GM12878 (cell line): ENCODE results near the gene CNTNAP2. TPM values are rescaled to one million over a fixed set of nuclear protein-coding genes. Genes with fewer than 3 reads are reported as not detected.

ENCODE experiments used
- ATAC-seq: fragments of 200-7000 bp; cut with Tn5 transposase; 3 replicates; pipeline ENCODE4 v1.9.1; 2020; ENCODE audit warnings: mild to moderate bottlenecking, moderate library complexity
- BruUV-seq: library from RNA; stranded (reverse); fragments of 400-500 nt; replicated peaks from 2 replicates; lab custom pipeline; 2021; lab: Mats Ljungman, UMichigan
- CTCF ChIA-PET: fragments of 300-600 bp; sonication (Branson Sonifier 250); formaldehyde crosslinking; extraction: SDS; loops from one replicate; lab custom pipeline; 2021; ENCODE audit warnings: inconsistent platforms; lab: Yijun Ruan, JAX
- POLR2A ChIA-PET: fragments of 350-600 bp; formaldehyde crosslinking; extraction: SDS; loops from one replicate; lab custom pipeline; 2021; ENCODE audit warnings: inconsistent platforms; lab: Charles Lee
- RAD21 ChIA-PET: fragments of 300-600 bp; sonication (Branson Sonifier 250); formaldehyde crosslinking; loops from one replicate; lab custom pipeline; 2023; ENCODE audit warnings: antibody characterized with exemption; ENCODE audit not compliant: unreplicated experiment; lab: Charles Lee
- SMC1A ChIA-PET: fragments of 300-600 bp; sonication (Branson Sonifier 250); formaldehyde crosslinking; loops from one replicate; lab custom pipeline; 2023; ENCODE audit not compliant: unreplicated experiment, uncharacterized antibody; lab: Charles Lee
- DNase-seq: peaks from one replicate; pipeline ENCODE4 v3.0.0-alpha.2; 2011; ENCODE audit warnings: low read depth, low spot score
- FAIRE-seq: peaks from 3 replicates; lab custom pipeline; 2011; peaks lifted over from hg19 to GRCh38; lab: Jason Lieb, UNC
- H2AFZ ChIP-seq: 2 replicates; pipeline ENCODE4 v1.6.0; 2011; ENCODE audit warnings: low read depth, low read length, control low read depth; ENCODE audit not compliant: control insufficient read depth
- H3K27ac ChIP-seq: 2 replicates; pipeline ENCODE4 v1.5.1; 2011; ENCODE audit warnings: control low read depth; ENCODE audit not compliant: control insufficient read depth, insufficient read depth
- H3K27me3 ChIP-seq, 2 experiments: replicated peaks in 1 of 2; 2 replicates each; pipeline versions ENCODE4 v1.6.0 to v1.6.1; 2011; ENCODE audit warnings: low read length in 1 of 2; ENCODE audit not compliant: control insufficient read depth in 2 of 2, insufficient read depth in 2 of 2
- H3K36me3 ChIP-seq, 2 experiments: 2 replicates each; pipeline ENCODE4 v1.5.1; 2011; ENCODE audit warnings: low read length in 1 of 2; ENCODE audit not compliant: control insufficient read depth in 2 of 2, insufficient read depth in 2 of 2
- H3K4me1 ChIP-seq: 2 replicates; pipeline ENCODE4 v1.6.1; 2011; ENCODE audit warnings: mild to moderate bottlenecking, low read length, moderate library complexity, mixed read lengths; ENCODE audit not compliant: control insufficient read depth, insufficient read depth
- H3K4me2 ChIP-seq: 2 replicates; pipeline ENCODE4 v1.6.0; 2011; ENCODE audit warnings: control low read depth; ENCODE audit not compliant: control insufficient read depth, insufficient read depth
- H3K4me3 ChIP-seq: fragments of 200-600 bp; sonication (generic); 2 replicates; pipeline ENCODE4 v1.5.1; 2016
- H3K79me2 ChIP-seq: 2 replicates; pipeline ENCODE4 v1.6.0; 2011; ENCODE audit warnings: low read length; ENCODE audit not compliant: control insufficient read depth, insufficient read depth
- H3K9ac ChIP-seq: 2 replicates; pipeline ENCODE4 v1.8.0; 2011; ENCODE audit warnings: low read length, control low read depth, mixed read lengths; ENCODE audit not compliant: control insufficient read depth, insufficient read depth
- H3K9me3 ChIP-seq: replicated peaks from 3 replicates; pipeline ENCODE4 v1.5.1; 2011; ENCODE audit warnings: mild to moderate bottlenecking, low read length; ENCODE audit not compliant: control insufficient read depth, insufficient read depth
- H4K20me1 ChIP-seq: 2 replicates; pipeline ENCODE4 v1.6.0; 2011; ENCODE audit not compliant: control insufficient read depth, insufficient read depth
- CBX3 ChIP-seq: fragments of 200-600 bp; sonication (generic); IDR thresholded peaks from 2 replicates; pipeline ENCODE4 v1.6.1; 2016; ENCODE audit warnings: low read depth, borderline replicate concordance
- FOXM1 ChIP-seq: IDR thresholded peaks from 2 replicates; pipeline ENCODE4 v1.6.1; 2012; ENCODE audit warnings: low read depth, mild to moderate bottlenecking, inconsistent platforms, low read length, moderate library complexity
- HDGF ChIP-seq: fragments of 450-650 bp; IDR thresholded peaks from 2 replicates; pipeline ENCODE4 v1.6.1; 2016; ENCODE audit warnings: antibody characterized with exemption
- MYC ChIP-seq: IDR thresholded peaks from 2 replicates; pipeline ENCODE4 v1.6.1; 2011; ENCODE audit warnings: mild to moderate bottlenecking, low read length, moderate library complexity, inconsistent platforms; ENCODE audit not compliant: insufficient read depth, insufficient replicate concordance, insufficient read length, severe bottlenecking
- NFYA ChIP-seq: IDR thresholded peaks from 2 replicates; pipeline ENCODE4 v1.6.1; 2011; ENCODE audit warnings: low read depth, mild to moderate bottlenecking, low read length, improper control_type of control experiment, borderline replicate concordance
- POLR2AphosphoS5 ChIP-seq: IDR thresholded peaks from 2 replicates; pipeline ENCODE4 v1.6.1; 2011; ENCODE audit warnings: mild to moderate bottlenecking, low read length, inconsistent platforms
- POU2F2 ChIP-seq: IDR thresholded peaks from 3 replicates; pipeline ENCODE4 v1.6.1; 2011; ENCODE audit warnings: low read depth, mild to moderate bottlenecking, low read length, borderline replicate concordance
- SIX5 ChIP-seq: IDR thresholded peaks from 2 replicates; pipeline ENCODE4 v1.6.1; 2011; ENCODE audit warnings: mild to moderate bottlenecking, low read depth, low read length, moderate library complexity; ENCODE audit not compliant: severe bottlenecking
- SMC3 ChIP-seq: IDR thresholded peaks from 2 replicates; pipeline ENCODE4 v1.6.1; 2011; ENCODE audit warnings: low read length, improper control_type of control experiment, borderline replicate concordance
- SPI1 ChIP-seq: IDR thresholded peaks from 2 replicates; pipeline ENCODE4 v1.6.1; 2011; ENCODE audit warnings: low read depth, mild to moderate bottlenecking, low read length, moderate library complexity, borderline replicate concordance; ENCODE audit not compliant: insufficient read depth
- SREBF1 ChIP-seq: IDR thresholded peaks from 2 replicates; pipeline ENCODE4 v1.6.1; 2012; ENCODE audit warnings: mild to moderate bottlenecking, low read length
- ZNF217 ChIP-seq: fragments of 450-650 bp; IDR thresholded peaks from 2 replicates; pipeline ENCODE4 v1.6.1; 2017; ENCODE audit warnings: antibody characterized with exemption, mild to moderate bottlenecking
- ZNF24 ChIP-seq: fragments of 450-650 bp; IDR thresholded peaks from 2 replicates; pipeline ENCODE4 v1.6.1; 2017; ENCODE audit warnings: antibody characterized with exemption, mild to moderate bottlenecking
- in situ Hi-C: fragments of 300-500 bp; cut with MboI; formaldehyde crosslinking; loops from 9 replicates; pipeline ENCODE4 v1.14.3; 2018; ENCODE audit warnings: mixed read lengths
- intact Hi-C: fragments of 100-400 bp; cut with micrococcal nuclease; formaldehyde crosslinking; loops from one replicate; pipeline ENCODE4 v1.14.2; 2022; ENCODE audit not compliant: unreplicated experiment
- polyA plus RNA-seq, 11 experiments: library from polyadenylated mRNA; depleted of rRNA in 4 of 11; unstranded in 6 of 11; stranded (reverse) in 5 of 11; fragments of >200 nt; fragmentation: Nextera tagmentation in 4 of 11; fragmentation: Illumina TruSeq in 1 of 11; extraction: Ambion mirVana in 4 of 11; extraction: Trizol in 1 of 11; gene quantifications; 1 replicate in 1 of 11; 2 replicates in 10 of 11; pipeline versions ENCODE4 v1.2.1 to v1.2.3, GENCODE V29; 2011 to 2016; ENCODE audit warnings: inconsistent platforms in 2 of 11, missing spikeins in 2 of 11, low read depth in 1 of 11
- total RNA-seq, 4 experiments: library from RNA; depleted of rRNA in 3 of 4; stranded (reverse); fragments of >200 nt in 3 of 4; fragmentation: Illumina TruSeq in 1 of 4; extraction: Trizol in 1 of 4; gene quantifications; 2 replicates each; pipeline versions ENCODE4 v1.2.1 to v1.2.3, GENCODE V29; 2013 to 2021
- TF ChIP-seq, protein P1 (sequence below): fragments of 450-650 bp; formaldehyde crosslinking; IDR thresholded peaks from 2 replicates; pipeline ENCODE4 v1.4.0; 2022; ENCODE audit warnings: mild to moderate bottlenecking, moderate library complexity
- TF ChIP-seq, protein P2 (sequence below): fragments of 450-650 bp; IDR thresholded peaks from 2 replicates; pipeline ENCODE4 v1.6.1; 2018; ENCODE audit warnings: mild to moderate bottlenecking, low read depth, moderate library complexity; ENCODE audit not compliant: partially characterized antibody
- TF ChIP-seq, protein P3 (sequence below): fragments of 450-650 bp; IDR thresholded peaks from 2 replicates; pipeline ENCODE4 v1.6.1; 2017; ENCODE audit warnings: mild to moderate bottlenecking, moderate library complexity

CNTNAP2 gene
- total and polyA plus RNA-seq, 10 of the 15 experiments (the other 5 are each of a cell fraction or from before 2014, with no cell fraction given), result 0.03 to 0.08 (median 0.03) TPM; not detected in 7

DNA sequence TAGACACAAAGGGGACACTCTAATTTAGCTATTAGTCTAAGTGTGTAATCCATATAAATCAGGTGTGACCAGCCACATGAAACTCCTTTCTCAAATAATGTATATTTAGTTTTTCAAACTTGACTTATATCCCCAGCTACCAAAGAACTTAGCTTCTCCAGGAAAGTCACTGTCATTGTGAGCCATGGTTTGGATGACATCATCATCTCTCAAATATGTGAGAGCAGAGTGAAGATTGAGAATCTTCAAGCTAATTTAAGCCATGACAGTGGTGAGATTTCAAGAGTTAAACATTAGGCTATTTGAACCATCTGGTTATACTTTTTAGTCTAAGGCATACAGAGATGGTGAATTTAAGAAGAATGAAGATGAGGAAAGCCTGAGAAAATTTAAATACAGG, 1165.6 kb downstream of the CNTNAP2 start:
- intact Hi-C loops, result no loop called here
- no peak for TF ChIP-seq CBX3
- TF ChIP-seq HDGF, result no peak
- TF ChIP-seq, protein P1, sequence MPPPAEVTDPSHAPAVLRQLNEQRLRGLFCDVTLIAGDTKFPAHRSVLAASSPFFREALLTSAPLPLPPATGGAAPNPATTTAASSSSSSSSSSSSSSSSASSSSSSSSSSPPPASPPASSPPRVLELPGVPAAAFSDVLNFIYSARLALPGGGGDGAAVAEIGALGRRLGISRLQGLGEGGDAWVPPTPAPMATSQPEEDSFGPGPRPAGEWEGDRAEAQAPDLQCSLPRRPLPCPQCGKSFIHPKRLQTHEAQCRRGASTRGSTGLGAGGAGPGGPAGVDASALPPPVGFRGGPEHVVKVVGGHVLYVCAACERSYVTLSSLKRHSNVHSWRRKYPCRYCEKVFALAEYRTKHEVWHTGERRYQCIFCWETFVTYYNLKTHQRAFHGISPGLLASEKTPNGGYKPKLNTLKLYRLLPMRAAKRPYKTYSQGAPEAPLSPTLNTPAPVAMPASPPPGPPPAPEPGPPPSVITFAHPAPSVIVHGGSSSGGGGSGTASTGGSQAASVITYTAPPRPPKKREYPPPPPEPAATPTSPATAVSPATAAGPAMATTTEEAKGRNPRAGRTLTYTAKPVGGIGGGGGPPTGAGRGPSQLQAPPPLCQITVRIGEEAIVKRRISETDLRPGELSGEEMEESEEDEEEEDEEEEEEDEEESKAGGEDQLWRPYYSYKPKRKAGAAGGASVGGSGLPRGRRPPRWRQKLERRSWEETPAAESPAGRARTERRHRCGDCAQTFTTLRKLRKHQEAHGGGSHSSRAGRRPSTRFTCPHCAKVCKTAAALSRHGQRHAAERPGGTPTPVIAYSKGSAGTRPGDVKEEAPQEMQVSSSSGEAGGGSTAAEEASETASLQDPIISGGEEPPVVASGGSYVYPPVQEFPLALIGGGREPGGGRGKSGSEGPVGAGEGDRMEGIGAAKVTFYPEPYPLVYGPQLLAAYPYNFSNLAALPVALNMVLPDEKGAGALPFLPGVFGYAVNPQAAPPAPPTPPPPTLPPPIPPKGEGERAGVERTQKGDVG (CRISPR knock-in tag), result no peak
- TF ChIP-seq POU2F2, result no peak
- no peak for TF ChIP-seq ZNF24
- no peak for TF ChIP-seq NFYA
- no peak for TF ChIP-seq SREBF1
- TF ChIP-seq, protein P2, sequence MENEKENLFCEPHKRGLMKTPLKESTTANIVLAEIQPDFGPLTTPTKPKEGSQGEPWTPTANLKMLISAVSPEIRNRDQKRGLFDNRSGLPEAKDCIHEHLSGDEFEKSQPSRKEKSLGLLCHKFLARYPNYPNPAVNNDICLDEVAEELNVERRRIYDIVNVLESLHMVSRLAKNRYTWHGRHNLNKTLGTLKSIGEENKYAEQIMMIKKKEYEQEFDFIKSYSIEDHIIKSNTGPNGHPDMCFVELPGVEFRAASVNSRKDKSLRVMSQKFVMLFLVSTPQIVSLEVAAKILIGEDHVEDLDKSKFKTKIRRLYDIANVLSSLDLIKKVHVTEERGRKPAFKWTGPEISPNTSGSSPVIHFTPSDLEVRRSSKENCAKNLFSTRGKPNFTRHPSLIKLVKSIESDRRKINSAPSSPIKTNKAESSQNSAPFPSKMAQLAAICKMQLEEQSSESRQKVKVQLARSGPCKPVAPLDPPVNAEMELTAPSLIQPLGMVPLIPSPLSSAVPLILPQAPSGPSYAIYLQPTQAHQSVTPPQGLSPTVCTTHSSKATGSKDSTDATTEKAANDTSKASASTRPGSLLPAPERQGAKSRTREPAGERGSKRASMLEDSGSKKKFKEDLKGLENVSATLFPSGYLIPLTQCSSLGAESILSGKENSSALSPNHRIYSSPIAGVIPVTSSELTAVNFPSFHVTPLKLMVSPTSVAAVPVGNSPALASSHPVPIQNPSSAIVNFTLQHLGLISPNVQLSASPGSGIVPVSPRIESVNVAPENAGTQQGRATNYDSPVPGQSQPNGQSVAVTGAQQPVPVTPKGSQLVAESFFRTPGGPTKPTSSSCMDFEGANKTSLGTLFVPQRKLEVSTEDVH, result no peak
- TF ChIP-seq FOXM1, result no peak
- TF ChIP-seq POLR2AphosphoS5, result no peak
- TF ChIP-seq SIX5, result no peak
- TF ChIP-seq, protein P3, sequence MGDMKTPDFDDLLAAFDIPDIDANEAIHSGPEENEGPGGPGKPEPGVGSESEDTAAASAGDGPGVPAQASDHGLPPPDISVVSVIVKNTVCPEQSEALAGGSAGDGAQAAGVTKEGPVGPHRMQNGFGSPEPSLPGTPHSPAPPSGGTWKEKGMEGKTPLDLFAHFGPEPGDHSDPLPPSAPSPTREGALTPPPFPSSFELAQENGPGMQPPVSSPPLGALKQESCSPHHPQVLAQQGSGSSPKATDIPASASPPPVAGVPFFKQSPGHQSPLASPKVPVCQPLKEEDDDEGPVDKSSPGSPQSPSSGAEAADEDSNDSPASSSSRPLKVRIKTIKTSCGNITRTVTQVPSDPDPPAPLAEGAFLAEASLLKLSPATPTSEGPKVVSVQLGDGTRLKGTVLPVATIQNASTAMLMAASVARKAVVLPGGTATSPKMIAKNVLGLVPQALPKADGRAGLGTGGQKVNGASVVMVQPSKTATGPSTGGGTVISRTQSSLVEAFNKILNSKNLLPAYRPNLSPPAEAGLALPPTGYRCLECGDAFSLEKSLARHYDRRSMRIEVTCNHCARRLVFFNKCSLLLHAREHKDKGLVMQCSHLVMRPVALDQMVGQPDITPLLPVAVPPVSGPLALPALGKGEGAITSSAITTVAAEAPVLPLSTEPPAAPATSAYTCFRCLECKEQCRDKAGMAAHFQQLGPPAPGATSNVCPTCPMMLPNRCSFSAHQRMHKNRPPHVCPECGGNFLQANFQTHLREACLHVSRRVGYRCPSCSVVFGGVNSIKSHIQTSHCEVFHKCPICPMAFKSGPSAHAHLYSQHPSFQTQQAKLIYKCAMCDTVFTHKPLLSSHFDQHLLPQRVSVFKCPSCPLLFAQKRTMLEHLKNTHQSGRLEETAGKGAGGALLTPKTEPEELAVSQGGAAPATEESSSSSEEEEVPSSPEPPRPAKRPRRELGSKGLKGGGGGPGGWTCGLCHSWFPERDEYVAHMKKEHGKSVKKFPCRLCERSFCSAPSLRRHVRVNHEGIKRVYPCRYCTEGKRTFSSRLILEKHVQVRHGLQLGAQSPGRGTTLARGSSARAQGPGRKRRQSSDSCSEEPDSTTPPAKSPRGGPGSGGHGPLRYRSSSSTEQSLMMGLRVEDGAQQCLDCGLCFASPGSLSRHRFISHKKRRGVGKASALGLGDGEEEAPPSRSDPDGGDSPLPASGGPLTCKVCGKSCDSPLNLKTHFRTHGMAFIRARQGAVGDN, result no peak
- no peak for TF ChIP-seq ZNF217
- TF ChIP-seq SPI1, result no peak
- no peak for TF ChIP-seq MYC
- TF ChIP-seq SMC3, result no peak

More for the DNA sequence above, 1165.6 kb downstream of the CNTNAP2 start:
- H3K4me1 ChIP-seq, result no peaks in the 10 kb centered on the region
- no peak overlapping the region for H3K27ac ChIP-seq
- DNase-seq (no peak), ATAC-seq (no peak), FAIRE-seq (no peak)
- no peak overlapping the region for H3K4me3 ChIP-seq
- no peaks in the 10 kb centered on the region for H3K79me2 ChIP-seq
- H3K27me3 ChIP-seq, result no peaks in the 10 kb centered on the region
- ChIA-PET RAD21 (no interaction called here), SMC1A (no interaction called here), CTCF (no interaction called here), POLR2A (no interaction called here)
- H2AFZ ChIP-seq, result no peak overlapping the region
- no peaks in the 10 kb centered on the region for H3K36me3 ChIP-seq
- no peaks in the 10 kb centered on the region for H4K20me1 ChIP-seq
- H3K9ac ChIP-seq, result no peak overlapping the region
- H3K9me3 ChIP-seq, result no peaks in the 10 kb centered on the region
- BruUV-seq, result no TSS peak
- no peak overlapping the region for H3K4me2 ChIP-seq
- in situ Hi-C loops, result no loop called here
